HG03342 (cell line): ENCODE measurements around the gene APOC4.
"Not testable (repeated sequence)": the region's sequence is repeated elsewhere in the genome, so short reads cannot be mapped to it uniquely, and the experiment has no call there.

Experiments
- ATAC-seq: cut with Tn5 transposase; IDR thresholded peaks from one replicate; pipeline ENCODE4 v1.9.1; 2021; ENCODE audit warnings: mild to moderate bottlenecking, moderate library complexity; ENCODE audit not compliant: unreplicated experiment

The APOC4 gene

GRCh38 chr19:44957526-44957925 is 15.5 kb downstream of the APOC4 start:
- no peak for ATAC-seq

- no peak for ATAC-seq
Measured at GRCh38 chr19:44958090-44958489, 16.1 kb downstream of the APOC4 start.

GRCh38 chr19:44959691-44960090 is 17.7 kb downstream of the APOC4 start:
- ATAC-seq: no peak

- ATAC-seq: no peak
Measured at GRCh38 chr19:44960906-44961728, 19.1 kb downstream of the APOC4 start.

- ATAC-seq: no peak
Measured at GRCh38 chr19:44961821-44962220, 19.8 kb downstream of the APOC4 start.

GRCh38 chr19:44968118-44968517 is 26.1 kb downstream of the APOC4 start:
- no peak for ATAC-seq

DNA sequence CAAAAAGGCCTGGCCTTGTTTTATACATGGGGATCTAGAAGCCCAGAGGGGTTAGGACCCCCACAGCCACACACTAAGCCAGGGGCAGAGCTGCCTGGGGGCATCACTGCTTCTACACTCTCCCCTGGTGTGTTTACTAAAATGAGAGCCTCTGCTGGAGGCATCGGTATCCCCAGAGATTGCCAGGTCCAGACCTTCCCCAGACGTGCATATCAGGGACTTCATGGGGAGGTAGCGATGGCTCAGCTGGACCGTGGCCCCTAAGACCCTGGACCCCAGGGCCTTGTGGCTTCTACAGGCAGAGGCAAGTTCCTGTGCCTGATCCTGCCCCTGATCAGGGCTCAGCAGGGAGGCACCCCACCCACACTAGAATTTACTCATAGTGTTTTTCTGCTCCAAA is 26.6 kb downstream of the APOC4 start:
- no peak for ATAC-seq

DNA sequence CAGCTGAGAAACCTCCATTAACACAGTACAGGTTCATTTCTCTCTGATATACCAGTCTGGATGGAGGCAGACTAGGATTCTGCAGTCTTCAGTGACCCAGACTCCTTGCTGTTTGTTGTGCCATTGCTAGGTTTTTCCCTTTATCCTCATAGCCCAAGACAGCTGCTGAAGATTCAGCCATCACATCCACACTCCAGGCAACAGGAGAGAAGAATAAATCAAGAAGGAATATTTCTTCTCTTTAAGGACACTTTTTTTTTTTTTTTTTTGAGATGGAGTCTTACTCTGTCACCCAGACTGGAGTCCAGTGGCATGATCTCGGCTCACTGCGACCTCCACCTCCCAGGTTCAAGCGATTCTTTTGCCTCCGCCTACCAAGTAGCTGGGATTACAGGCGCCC is 27.4 kb downstream of the APOC4 start:
- no peak for ATAC-seq

- not testable (repeated sequence) for ATAC-seq
Measured at GRCh38 chr19:44971451-44971850, 29.4 kb downstream of the APOC4 start.

DNA sequence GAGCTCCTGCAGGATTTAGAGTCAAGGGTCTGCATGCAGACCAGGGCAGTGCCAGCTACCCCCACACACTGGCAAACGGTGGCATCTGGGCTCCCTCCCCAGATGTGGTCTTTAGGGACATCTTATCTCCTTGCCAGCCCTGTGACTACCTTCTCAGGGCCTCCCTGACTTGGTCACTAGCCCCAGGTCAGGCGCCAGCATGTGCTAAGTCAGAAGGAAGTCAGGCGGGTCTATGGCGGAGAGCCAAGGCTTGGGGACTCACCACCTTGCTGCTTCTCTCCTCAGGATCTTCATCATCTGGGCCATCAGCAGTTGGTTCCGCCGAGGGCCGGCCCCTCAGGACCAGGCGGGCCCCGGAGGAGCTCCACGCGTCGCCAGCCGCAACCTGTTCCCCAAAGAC is 30.8 kb downstream of the APOC4 start:
- ATAC-seq: no peak

GRCh38 chr19:44973982-44974735 is 32.1 kb downstream of the APOC4 start:
- no peak for ATAC-seq

GRCh38 chr19:44974857-44975256 is 32.8 kb downstream of the APOC4 start:
- no peak for ATAC-seq

GRCh38 chr19:44975444-44975843 is 33.4 kb downstream of the APOC4 start:
- no peak for ATAC-seq

GRCh38 chr19:44984005-44984404 is 42.0 kb downstream of the APOC4 start:
- no peak for ATAC-seq

- ATAC-seq: no peak
Measured at GRCh38 chr19:44985445-44985844, 43.4 kb downstream of the APOC4 start.

GRCh38 chr19:44986389-44986788 is 44.4 kb downstream of the APOC4 start:
- ATAC-seq: no peak

DNA sequence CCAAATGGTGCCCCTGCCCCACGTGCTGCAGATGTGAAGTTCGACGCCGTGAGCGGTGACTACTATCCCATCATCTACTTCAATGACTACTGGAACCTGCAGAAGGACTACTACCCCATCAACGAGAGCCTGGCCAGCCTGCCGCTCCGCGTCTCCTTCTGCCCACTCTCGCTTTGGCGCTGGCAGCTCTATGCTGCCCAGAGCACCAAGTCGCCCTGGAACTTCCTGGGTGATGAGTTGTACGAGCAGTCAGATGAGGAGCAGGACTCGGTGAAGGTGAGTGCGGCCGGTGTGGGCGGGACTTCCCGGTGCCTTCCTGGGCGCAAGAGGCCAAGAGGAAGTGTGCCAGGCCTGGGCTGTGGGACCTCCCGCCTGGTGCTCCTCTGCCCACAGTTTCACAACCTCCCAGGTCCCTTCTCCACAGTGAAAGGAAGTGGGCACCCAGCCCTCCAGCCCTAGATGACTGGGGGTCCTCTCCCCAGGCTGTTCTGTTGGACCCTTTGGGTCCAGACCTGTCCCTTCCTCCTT is 45.2 kb downstream of the APOC4 start:
- no peak for ATAC-seq

DNA sequence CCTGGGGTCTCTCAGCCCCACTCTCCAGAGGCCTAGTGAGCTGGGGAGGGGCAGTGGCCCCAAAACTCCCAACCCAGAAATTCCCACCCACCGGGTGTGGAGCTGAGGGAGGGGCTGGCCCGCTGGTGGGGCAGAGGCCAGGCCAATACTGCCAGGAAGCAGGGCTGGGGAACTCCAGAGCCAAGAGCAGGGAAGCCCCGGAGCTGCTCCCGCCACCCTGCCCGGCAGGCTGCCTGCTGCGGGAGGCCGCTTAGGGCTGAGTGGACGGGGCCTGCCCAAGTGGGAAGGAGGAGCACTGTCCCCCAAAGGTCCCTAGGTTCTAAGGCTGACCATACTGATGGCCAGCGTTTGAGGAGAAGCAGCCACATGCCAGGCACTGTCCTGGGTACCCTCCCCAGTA is 46.2 kb downstream of the APOC4 start:
- no peak for ATAC-seq

DNA sequence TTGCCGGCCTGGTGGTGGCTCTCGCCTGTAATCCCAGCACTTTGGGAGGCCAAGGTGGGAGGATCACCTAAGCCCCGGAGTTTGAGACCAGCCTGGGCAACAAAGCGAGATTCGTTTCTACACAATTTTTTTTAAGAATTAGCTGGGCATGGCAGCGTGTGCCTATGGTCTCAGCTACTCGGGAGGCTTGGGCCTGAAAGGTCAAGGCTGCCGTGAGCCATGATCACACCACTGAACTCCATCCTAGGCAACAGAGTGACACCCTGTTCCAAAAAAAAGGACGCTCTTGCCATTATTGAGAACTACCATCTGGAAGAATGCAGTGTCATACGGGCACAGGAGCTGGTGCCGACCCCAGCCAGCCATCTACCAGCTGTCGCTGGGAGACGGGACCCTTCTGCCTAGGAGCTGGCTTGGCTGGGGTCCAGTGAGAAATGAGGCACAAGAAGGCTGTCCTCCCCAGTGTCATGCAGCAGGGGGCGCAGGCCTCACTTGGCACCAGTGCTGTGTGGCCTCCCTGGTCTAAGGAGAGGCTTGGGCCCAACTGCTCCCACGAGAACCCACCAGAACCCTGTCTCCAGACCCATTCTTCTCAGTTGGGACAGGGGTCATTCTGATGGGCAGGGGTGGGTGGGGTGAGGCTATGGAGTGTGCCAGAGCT is 47.0 kb downstream of the APOC4 start:
- no peak for ATAC-seq

- ATAC-seq: no peak
Measured at GRCh38 chr19:44990459-44990858, 48.4 kb downstream of the APOC4 start.

GRCh38 chr19:44990966-44991365 is 48.9 kb downstream of the APOC4 start:
- no peak for ATAC-seq
